Activated T-cell treated with anti-CD3 and anti-CD28 coated beads, Interleukin-2, amount 50 U/mL, for 4 hours (primary cell): ENCODE data around the gene DAB2. TPM values are rescaled to one million over a fixed set of nuclear protein-coding genes. Genes with fewer than 3 reads are reported as not detected.

Experiments
- ATAC-seq, 2 donors: fragments of 200-7000 bp; cut with Tn5 transposase; one replicate each; pipeline ENCODE4 v1.10.0; 2021
- DNase-seq: peaks from one replicate; pipeline ENCODE4 v3.0.0-alpha.2; 2020
- H3K27me3 Mint-ChIP-seq: one replicate; pipeline ENCODE4 v1.8.0; 2021; ENCODE audit warnings: low read depth, mixed read lengths
- H3K36me3 Mint-ChIP-seq: one replicate; pipeline ENCODE4 v1.8.0; 2022; ENCODE audit warnings: mixed read lengths; ENCODE audit not compliant: insufficient read depth
- H3K4me1 Mint-ChIP-seq: one replicate; pipeline ENCODE4 v1.8.0; 2021; ENCODE audit warnings: low read depth, mixed read lengths
- H3K4me3 Mint-ChIP-seq: one replicate; pipeline ENCODE4 v1.8.0; 2021; ENCODE audit warnings: mild to moderate bottlenecking, moderate library complexity, mixed read lengths
- H3K9me3 Mint-ChIP-seq: one replicate; pipeline ENCODE4 v1.8.0; 2021; ENCODE audit warnings: mixed read lengths
- total RNA-seq, 3 donors: library from RNA; stranded (reverse); gene quantifications; one replicate each; pipeline ENCODE4 v1.2.1, GENCODE V29; 2021

DAB2 gene
- total RNA-seq, 3 donors from 2014 or later: 0.32 to 0.61 (median 0.52) TPM

- H3K4me3 Mint-ChIP-seq: no peak overlapping the region
- no peaks in the 10 kb centered on the region for H3K9me3 Mint-ChIP-seq
- ATAC-seq (no peak), DNase-seq (no peak)
- no peaks in the 10 kb centered on the region for H3K36me3 Mint-ChIP-seq
- peaks cover 2% of the 10 kb centered on the region for H3K27me3 Mint-ChIP-seq
- no peaks in the 10 kb centered on the region for H3K4me1 Mint-ChIP-seq
These were observed 14.9 kb upstream of the DAB2 start for GRCh38 chr5:39439582-39440162.

- Mint-ChIP-seq H3K9me3 (no peaks in the 10 kb centered on the region), H3K4me1 (no peaks in the 10 kb centered on the region), H3K36me3 (no peaks in the 10 kb centered on the region), H3K27me3 (peaks cover 2% of the 10 kb centered on the region), H3K4me3 (no peak overlapping the region)
- DNase-seq: no peak
- ATAC-seq: no peak
These were observed 12.7 kb upstream of the DAB2 start for GRCh38 chr5:39437467-39437866.

DNA sequence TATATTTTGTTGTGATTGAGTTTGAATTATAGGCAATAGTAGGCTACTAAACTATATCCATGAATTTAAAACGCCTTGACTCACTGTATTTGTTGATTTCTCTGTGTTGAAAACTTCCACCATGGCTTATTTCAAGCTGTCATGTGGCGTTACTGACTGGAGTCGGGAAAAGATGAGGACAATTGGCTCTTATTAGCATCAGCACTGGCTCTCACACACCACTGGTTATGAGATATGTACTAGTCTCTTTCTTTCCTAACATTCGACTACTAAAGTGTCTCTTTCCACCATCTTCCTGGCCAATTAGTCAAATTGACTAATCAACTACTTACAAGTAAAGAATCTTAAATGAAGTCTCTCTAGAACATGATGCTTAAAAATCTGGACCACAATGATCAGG lies 9.1 kb upstream of the DAB2 start:
- H3K4me3 Mint-ChIP-seq: no peak overlapping the region
- ATAC-seq: no peak
- no peaks in the 10 kb centered on the region for H3K36me3 Mint-ChIP-seq
- H3K9me3 Mint-ChIP-seq: no peaks in the 10 kb centered on the region
- H3K4me1 Mint-ChIP-seq: no peaks in the 10 kb centered on the region
- peaks cover 7% of the 10 kb centered on the region for H3K27me3 Mint-ChIP-seq
- no peak for DNase-seq

DNA sequence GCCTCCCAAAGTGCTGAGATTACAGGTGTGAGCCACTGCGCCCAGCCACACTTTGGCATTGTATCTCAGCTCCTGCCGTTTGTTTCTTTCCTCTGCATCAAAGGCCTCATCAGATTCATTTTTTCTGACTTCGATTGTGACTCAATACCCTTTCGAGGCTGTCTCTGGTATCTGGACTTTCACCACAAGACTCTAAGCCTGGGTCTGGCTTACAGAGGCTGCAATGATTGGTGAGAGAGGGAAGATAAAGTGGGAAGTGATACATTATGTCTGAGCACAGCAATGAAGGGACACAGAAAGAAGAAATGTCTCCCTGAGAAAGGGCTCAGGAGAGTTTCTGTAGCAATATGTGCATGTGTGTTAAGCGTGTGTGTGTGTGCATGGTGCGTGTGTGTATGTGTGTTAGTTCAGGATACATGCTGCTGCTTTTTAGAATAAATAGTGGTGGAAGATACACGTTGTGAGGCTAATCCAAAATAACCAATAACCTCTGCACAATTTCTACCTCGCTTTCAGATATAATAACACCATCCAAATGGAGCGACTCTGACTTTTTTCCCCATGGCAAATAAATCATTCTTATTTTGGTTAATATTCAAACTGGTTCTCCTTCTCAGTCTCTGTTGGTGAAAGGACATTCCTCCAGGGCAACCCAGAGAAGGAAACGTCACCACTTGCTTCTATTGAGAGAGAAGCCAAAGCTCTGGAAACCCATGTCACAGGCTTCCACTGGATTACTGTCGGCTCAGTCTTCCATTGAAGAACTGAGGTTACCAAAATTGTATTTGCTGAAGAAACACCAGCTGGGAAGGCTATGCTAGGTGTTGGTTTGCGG lies 8.1 kb upstream of the DAB2 start:
- ATAC-seq (no peak), DNase-seq (no peak)
- H3K36me3 Mint-ChIP-seq: no peaks in the 10 kb centered on the region
- no peaks in the 10 kb centered on the region for H3K9me3 Mint-ChIP-seq
- H3K4me1 Mint-ChIP-seq: no peaks in the 10 kb centered on the region
- H3K27me3 Mint-ChIP-seq: peaks cover 10% of the 10 kb centered on the region
- no peak overlapping the region for H3K4me3 Mint-ChIP-seq

- Mint-ChIP-seq H3K27me3 (peaks cover 29% of the 10 kb centered on the region), H3K4me1 (no peaks in the 10 kb centered on the region), H3K36me3 (no peaks in the 10 kb centered on the region), H3K4me3 (no peak overlapping the region), H3K9me3 (no peaks in the 10 kb centered on the region)
- DNase-seq (no peak), ATAC-seq (no peak)
These were observed 5.7 kb upstream of the DAB2 start for GRCh38 chr5:39430461-39430860.

- DNase-seq (no peak), ATAC-seq (no peak)
- Mint-ChIP-seq H3K9me3 (no peaks in the 10 kb centered on the region), H3K4me1 (peaks cover 4% of the 10 kb centered on the region), H3K4me3 (no peak overlapping the region), H3K27me3 (peaks cover 38% of the 10 kb centered on the region), H3K36me3 (no peaks in the 10 kb centered on the region)
These were observed 3.9 kb upstream of the DAB2 start for GRCh38 chr5:39428640-39429039.

DNA sequence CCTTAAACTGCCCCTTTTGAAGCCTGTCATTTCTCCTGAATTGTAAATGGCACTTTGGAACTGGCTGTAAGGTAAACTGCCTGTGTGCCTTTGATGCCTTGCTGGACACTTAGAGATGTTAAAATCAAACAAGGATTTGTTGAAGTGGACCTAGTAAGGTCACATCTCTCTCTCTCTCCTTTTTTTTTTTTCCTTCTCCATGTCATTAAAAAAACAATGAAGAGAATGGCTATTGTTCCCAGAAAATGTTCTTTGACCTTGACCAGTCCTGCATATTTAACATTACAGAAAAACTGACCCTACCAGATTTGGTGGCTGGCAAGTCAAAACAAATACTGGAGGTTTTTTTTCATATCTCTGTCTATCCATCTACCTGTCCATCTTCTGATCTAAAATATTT lies 2.9 kb upstream of the DAB2 start:
- Mint-ChIP-seq H3K36me3 (no peaks in the 10 kb centered on the region), H3K4me1 (peaks cover 4% of the 10 kb centered on the region), H3K4me3 (no peak overlapping the region), H3K9me3 (no peaks in the 10 kb centered on the region), H3K27me3 (peaks cover 42% of the 10 kb centered on the region)
- DNase-seq (no peak), ATAC-seq (no peak)

DNA sequence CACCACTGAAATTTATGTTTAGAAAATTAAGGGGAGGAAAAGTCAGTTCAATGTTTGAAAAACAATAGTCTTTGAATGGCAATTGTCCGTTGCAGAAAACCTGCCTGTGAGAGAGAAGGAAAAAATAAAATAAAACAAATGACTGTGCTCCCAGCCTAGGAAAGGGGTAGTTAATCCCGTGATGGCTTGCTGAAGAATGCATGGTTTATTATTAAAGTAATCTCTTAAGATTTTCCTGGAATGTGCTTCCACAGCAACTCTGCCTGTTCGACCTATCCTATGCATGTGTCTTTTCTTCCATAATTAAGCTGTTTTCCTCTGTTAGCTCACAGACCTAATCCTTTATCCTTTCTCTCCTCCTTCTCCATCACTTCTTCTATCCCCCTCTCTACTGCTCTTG lies 2.4 kb upstream of the DAB2 start:
- no peak for DNase-seq
- Mint-ChIP-seq H3K4me3 (no peak overlapping the region), H3K9me3 (no peaks in the 10 kb centered on the region), H3K4me1 (peaks cover 4% of the 10 kb centered on the region), H3K36me3 (no peaks in the 10 kb centered on the region), H3K27me3 (peaks cover 42% of the 10 kb centered on the region)
- ATAC-seq: no peak

DNA sequence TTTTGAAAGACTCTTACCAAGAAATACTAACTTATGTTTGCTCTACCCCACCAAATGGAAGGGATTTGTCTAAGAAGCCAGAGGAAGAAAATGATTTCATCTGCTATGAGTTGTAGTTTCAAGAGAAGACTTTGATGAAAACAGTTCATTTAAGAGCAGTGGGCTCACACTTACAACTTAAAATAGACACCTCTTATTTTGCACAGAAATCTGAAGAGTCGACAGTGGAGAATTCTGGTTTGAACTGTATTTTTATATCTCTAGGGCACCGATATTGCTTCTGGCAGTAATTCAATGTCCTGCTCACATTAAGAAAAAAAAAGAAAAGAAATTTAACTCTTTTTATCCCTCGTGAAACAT lies 1.9 kb upstream of the DAB2 start:
- H3K36me3 Mint-ChIP-seq: no peaks in the 10 kb centered on the region
- H3K9me3 Mint-ChIP-seq: no peaks in the 10 kb centered on the region
- peaks cover 42% of the 10 kb centered on the region for H3K27me3 Mint-ChIP-seq
- H3K4me1 Mint-ChIP-seq: peaks cover 4% of the 10 kb centered on the region
- no peak overlapping the region for H3K4me3 Mint-ChIP-seq
- ATAC-seq (no peak), DNase-seq (no peak)

DNA sequence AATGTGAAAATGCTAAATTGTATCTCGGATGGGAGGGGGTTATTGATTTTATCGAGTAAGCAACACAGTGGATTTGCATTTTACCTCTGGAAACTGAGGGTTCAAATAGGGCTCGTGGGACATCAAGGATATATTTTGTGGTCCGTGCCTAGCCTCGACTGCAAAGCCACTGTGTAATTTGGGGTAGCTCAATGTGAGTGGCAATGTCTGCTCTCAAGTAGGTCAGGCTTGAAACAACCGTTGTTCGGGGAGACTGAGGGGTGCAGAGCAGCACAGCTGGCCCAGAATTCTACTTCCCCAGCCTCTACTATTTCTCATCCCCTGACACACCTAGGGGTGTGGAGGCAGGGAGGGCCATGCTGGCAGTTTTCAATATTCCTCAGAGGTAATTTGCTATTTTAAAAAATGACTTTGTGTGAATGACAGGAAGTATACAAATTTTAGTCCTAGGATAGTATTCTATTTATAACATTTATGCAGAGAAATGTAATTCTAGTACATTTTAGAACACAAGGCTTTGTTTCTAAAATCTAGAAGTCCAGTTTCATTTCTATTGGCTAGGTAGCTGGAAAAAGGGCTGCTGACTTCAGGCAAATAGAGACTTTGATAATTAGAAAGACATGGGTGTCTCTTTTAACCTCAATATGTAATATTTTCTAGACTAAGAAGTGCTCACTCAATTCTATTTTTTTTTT lies 1.4 kb upstream of the DAB2 start:
- no peaks in the 10 kb centered on the region for H3K36me3 Mint-ChIP-seq
- peaks cover 42% of the 10 kb centered on the region for H3K27me3 Mint-ChIP-seq
- DNase-seq (no peak), ATAC-seq (no peak)
- H3K4me3 Mint-ChIP-seq: no peak overlapping the region
- H3K9me3 Mint-ChIP-seq: no peaks in the 10 kb centered on the region
- peaks cover 4% of the 10 kb centered on the region for H3K4me1 Mint-ChIP-seq

DNA sequence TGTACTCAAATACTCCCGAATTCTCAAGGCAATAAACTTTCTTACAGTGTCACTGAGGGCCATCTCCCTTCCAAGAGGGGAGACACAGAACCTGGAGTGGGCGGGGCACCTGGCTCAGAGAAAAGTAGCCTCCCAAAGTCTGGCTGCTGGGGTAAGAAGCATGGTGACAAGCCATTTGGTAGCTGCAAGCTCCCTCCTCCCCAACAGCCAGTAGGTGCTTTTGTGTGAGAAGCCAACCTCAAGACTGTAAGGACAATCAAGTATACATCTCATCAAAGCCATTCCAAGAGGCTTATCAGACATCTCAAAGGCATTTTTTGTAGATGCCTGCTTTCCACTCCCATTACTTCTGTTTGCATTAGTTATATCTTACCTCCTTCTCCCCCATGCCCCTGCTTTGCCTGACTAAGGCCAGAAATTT lies 1.4 kb downstream of the DAB2 start:
- peaks cover 31% of the 10 kb centered on the region for H3K27me3 Mint-ChIP-seq
- H3K9me3 Mint-ChIP-seq: no peaks in the 10 kb centered on the region
- H3K36me3 Mint-ChIP-seq: no peaks in the 10 kb centered on the region
- H3K4me3 Mint-ChIP-seq: no peak overlapping the region
- peaks cover 4% of the 10 kb centered on the region for H3K4me1 Mint-ChIP-seq
- DNase-seq: no peak
- ATAC-seq: no peak

DNA sequence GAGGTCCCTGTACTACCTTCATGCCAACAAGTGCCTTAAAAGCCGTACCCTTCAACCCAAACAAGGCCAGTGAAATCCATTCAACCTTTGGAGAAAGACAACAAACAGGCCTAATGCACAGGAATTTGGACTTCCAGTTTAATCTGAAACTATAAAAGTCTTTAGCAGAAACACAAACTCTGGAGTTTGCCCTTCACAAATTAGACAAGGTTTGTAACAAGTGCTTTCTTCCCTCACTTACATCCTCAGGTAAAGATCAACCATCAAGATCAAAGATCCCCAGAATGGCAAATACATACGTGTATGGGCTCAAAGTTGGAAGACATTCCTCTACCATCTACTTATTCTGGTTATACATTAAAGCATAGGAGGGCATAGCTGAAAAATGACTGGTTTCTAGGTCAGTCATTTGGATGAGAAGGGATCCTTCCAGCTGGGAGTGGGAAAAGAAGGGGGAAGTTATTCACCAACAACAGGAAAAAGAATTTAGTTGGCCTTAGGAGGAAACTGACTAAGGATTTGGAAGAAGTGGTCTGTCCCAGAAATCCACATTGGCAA lies 2.0 kb downstream of the DAB2 start:
- H3K27me3 Mint-ChIP-seq: peaks cover 31% of the 10 kb centered on the region

GRCh38 chr5:39422036-39422606 lies 2.7 kb downstream of the DAB2 start:
- H3K27me3 Mint-ChIP-seq: peaks cover 28% of the 10 kb centered on the region

More for the DNA sequence above, 2.0 kb downstream of the DAB2 start:
- no peak overlapping the region for H3K4me3 Mint-ChIP-seq
- peaks cover 4% of the 10 kb centered on the region for H3K4me1 Mint-ChIP-seq
- DNase-seq: no peak
- no peak for ATAC-seq
- no peaks in the 10 kb centered on the region for H3K36me3 Mint-ChIP-seq
- H3K9me3 Mint-ChIP-seq: no peaks in the 10 kb centered on the region

DNA sequence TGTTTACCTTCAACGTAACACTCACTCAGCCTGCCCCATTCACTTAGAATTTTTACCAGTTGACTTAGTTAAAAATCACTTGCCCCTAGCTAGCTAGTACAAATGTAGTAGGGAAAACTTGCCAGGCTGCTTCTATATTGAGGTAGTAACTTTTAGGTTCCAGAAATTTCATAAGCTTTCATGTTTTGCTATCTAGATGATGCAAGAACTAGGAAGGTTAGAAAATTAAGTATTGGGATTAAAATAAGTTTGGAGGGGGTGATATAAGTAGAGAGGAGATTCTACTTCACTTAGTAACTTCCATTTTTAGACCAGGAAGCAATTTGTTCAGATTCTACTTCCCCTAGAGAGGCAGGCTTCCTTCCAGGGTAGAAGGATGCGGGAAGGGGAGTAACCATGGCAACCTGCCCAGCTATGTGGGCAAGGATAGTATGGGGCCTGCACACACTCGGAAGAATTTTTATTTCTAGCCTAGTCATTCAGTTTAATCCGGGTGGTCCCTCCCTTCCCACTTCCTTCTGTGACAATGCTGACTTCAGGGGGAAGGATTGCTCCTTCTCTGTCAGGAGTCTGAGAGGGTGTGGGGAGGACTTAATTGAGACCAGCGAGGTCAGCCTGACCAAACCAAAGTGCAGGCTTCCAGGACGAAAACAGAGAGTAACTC lies 4.2 kb downstream of the DAB2 start:
- Mint-ChIP-seq H3K4me3 (no peak overlapping the region), H3K27me3 (peaks cover 14% of the 10 kb centered on the region), H3K36me3 (no peaks in the 10 kb centered on the region), H3K9me3 (no peaks in the 10 kb centered on the region), H3K4me1 (peaks cover 4% of the 10 kb centered on the region)
- ATAC-seq (no peak), DNase-seq (no peak)

More at GRCh38 chr5:39422036-39422606, 2.7 kb downstream of the DAB2 start:
- H3K36me3 Mint-ChIP-seq: no peaks in the 10 kb centered on the region
- ATAC-seq: no peak
- DNase-seq: no peak
- H3K4me3 Mint-ChIP-seq: no peak overlapping the region
- peaks cover 4% of the 10 kb centered on the region for H3K4me1 Mint-ChIP-seq
- no peaks in the 10 kb centered on the region for H3K9me3 Mint-ChIP-seq
